ENCODE data around the gene CC2D2A. TPM values are rescaled to one million over a fixed set of nuclear protein-coding genes. Genes with fewer than 3 reads are reported as not detected.

Gene CC2D2A
- polyA plus RNA-seq, 3 donors = 54.3 to 58.9 (median 54.9) TPM

GRCh38 chr4:15458616-15459015 is 11.1 kb upstream of the CC2D2A start:
- DNase-seq (ENCODE audit: low read depth in 3 of 3, low spot score in 2 of 3) = no peak

- no peak for DNase-seq (ENCODE audit: low read depth in 3 of 3, low spot score in 2 of 3)
Observed at GRCh38 chr4:15459706-15460105, 10.0 kb upstream of the CC2D2A start.

GRCh38 chr4:15466596-15466995 is 3.1 kb upstream of the CC2D2A start:
- DNase-seq (ENCODE audit: low read depth in 3 of 3, low spot score in 2 of 3) = no peak

GRCh38 chr4:15470128-15470475 is 420 bp downstream of the CC2D2A start:
- DNase-seq (ENCODE audit: low read depth in 3 of 3, low spot score in 2 of 3) = no peak

- DNase-seq (ENCODE audit: low read depth in 3 of 3, low spot score in 2 of 3) = no peak
Observed at GRCh38 chr4:15476396-15476795, 6.7 kb downstream of the CC2D2A start.

GRCh38 chr4:15478724-15479088 is 9.0 kb downstream of the CC2D2A start:
- no peak for DNase-seq (ENCODE audit: low read depth in 3 of 3, low spot score in 2 of 3)

GRCh38 chr4:15479089-15479912 is 9.6 kb downstream of the CC2D2A start:
- DNase-seq (ENCODE audit: low read depth in 3 of 3, low spot score in 2 of 3) = peak; percentile 85 to 92 (median 88)

- DNase-seq (ENCODE audit: low read depth in 3 of 3, low spot score in 2 of 3) = no peak
Observed at GRCh38 chr4:15479913-15480185, 10.2 kb downstream of the CC2D2A start.

GRCh38 chr4:15481961-15482745 is 12.5 kb downstream of the CC2D2A start:
- DNase-seq (ENCODE audit: low read depth in 3 of 3, low spot score in 2 of 3) = no peak

GRCh38 chr4:15482842-15483241 is 13.2 kb downstream of the CC2D2A start:
- no peak for DNase-seq (ENCODE audit: low read depth in 3 of 3, low spot score in 2 of 3)

GRCh38 chr4:15488136-15488535 is 18.5 kb downstream of the CC2D2A start:
- DNase-seq (ENCODE audit: low read depth in 3 of 3, low spot score in 2 of 3) = no peak

GRCh38 chr4:15488658-15489470 is 19.2 kb downstream of the CC2D2A start:
- no peak for DNase-seq (ENCODE audit: low read depth in 3 of 3, low spot score in 2 of 3)

GRCh38 chr4:15489551-15489950 is 19.9 kb downstream of the CC2D2A start:
- DNase-seq (ENCODE audit: low read depth in 3 of 3, low spot score in 2 of 3) = no peak

- DNase-seq (ENCODE audit: low read depth in 3 of 3, low spot score in 2 of 3) = no peak
Observed at GRCh38 chr4:15493411-15493810, 23.7 kb downstream of the CC2D2A start.

GRCh38 chr4:15495621-15496020 is 25.9 kb downstream of the CC2D2A start:
- no peak for DNase-seq (ENCODE audit: low read depth in 3 of 3, low spot score in 2 of 3)

- DNase-seq (ENCODE audit: low read depth in 3 of 3, low spot score in 2 of 3) = no peak
Observed at GRCh38 chr4:15498356-15498755, 28.7 kb downstream of the CC2D2A start.

- no peak for DNase-seq (ENCODE audit: low read depth in 3 of 3, low spot score in 2 of 3)
Observed at GRCh38 chr4:15500701-15501100, 31.0 kb downstream of the CC2D2A start.

GRCh38 chr4:15501941-15502340 is 32.3 kb downstream of the CC2D2A start:
- no peak for DNase-seq (ENCODE audit: low read depth in 3 of 3, low spot score in 2 of 3)

- no peak for DNase-seq (ENCODE audit: low read depth in 3 of 3, low spot score in 2 of 3)
Observed at GRCh38 chr4:15502384-15502783, 32.7 kb downstream of the CC2D2A start.

GRCh38 chr4:15504041-15504440 is 34.4 kb downstream of the CC2D2A start:
- no peak for DNase-seq (ENCODE audit: low read depth in 3 of 3, low spot score in 2 of 3)

GRCh38 chr4:15506464-15506863 is 36.8 kb downstream of the CC2D2A start:
- DNase-seq (ENCODE audit: low read depth in 3 of 3, low spot score in 2 of 3) = no peak

GRCh38 chr4:15507679-15508078 is 38.0 kb downstream of the CC2D2A start:
- no peak for DNase-seq (ENCODE audit: low read depth in 3 of 3, low spot score in 2 of 3)
